ENCODE data around the gene CHD8. TPM values are rescaled to one million over a fixed set of nuclear protein-coding genes. Genes with fewer than 3 reads are reported as not detected.
A peak's percentile ranks its signal among the peaks of the same experiment; 100 is the strongest.

Gene CHD8
- total and polyA plus RNA-seq, 2 of the 4 experiments (the other 2 are of a cell fraction), result 32.1 to 55.0 TPM

DNA sequence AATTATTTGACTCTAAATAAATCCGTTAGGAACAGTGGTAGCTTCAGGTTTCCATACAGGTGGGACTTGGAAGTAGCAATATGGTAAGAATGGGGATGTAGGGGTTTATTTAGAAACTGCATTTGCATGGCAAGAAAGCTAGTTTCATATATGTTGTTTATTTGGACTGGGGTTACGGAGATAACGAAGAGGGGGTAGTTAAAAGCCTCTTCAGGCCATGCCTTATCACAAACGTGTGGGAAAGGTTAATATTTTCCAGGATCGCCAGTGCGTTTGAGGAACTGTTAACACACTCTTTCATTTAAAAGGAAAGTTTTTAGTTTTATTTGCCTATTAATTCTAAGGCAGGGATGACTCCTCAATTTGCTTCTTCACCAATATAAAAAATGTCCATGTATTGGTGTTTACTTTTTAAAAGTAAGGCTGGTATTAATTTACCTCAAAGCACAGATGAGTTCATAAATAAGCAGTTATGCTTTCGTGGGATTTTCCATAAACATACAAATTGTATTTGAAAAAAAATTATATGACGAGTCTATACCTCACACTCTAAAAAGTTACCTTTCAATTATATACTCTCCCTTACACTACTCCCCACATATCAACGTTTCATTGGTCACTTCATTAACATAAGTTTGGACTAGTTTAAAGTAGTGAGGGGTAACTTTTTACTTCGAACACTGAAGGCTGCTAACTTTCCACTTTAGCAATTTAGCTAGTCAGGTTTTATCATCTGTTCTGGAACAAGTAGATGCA lies 20.0 kb upstream of the CHD8 start (continued):
- TF ChIP-seq, protein P1, sequence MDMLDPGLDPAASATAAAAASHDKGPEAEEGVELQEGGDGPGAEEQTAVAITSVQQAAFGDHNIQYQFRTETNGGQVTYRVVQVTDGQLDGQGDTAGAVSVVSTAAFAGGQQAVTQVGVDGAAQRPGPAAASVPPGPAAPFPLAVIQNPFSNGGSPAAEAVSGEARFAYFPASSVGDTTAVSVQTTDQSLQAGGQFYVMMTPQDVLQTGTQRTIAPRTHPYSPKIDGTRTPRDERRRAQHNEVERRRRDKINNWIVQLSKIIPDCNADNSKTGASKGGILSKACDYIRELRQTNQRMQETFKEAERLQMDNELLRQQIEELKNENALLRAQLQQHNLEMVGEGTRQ (IDR thresholded peaks at IDR 0.05; ENCODE audit: low read depth, low read length), result no peak

DNA sequence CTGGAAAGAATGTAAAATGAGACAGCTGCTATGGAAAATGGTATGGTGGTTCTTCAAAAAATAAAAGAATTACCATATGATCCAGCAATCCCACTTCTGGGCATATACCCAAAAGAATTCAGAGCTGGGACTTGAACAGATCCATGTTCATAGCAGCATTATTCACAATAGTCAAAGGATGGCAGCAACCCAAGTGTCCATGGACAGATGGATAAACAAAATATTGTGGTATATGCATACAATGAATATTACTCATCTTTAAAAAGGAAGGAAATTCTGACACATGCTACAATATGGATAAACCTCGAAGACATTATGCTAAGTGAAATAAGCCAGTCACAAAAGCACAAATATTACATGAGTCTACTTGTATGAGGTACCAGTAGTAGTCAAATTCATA lies 11.7 kb upstream of the CHD8 start:
- no peaks in the 10 kb centered on the region for H3K9me1 ChIP-seq (ENCODE audit: insufficient read depth, low read length)
- no TSS peak for BruUV-seq (replicated peaks)
- TF ChIP-seq MAFK (IDR thresholded peaks at IDR 0.05; ENCODE audit: low read depth, low read length), result no peak
- TF ChIP-seq, protein P1 (IDR thresholded peaks at IDR 0.05; ENCODE audit: low read depth, low read length), result no peak
- TF ChIP-seq NFE2L2 (IDR thresholded peaks at IDR 0.05; ENCODE audit: low read depth, low read length), result no peak
- TF ChIP-seq POLR2A (IDR thresholded peaks at IDR 0.05; ENCODE audit: low read depth, low read length), result no peak
- TF ChIP-seq CHD1 (IDR thresholded peaks at IDR 0.05; ENCODE audit: low read depth, low read length), result no peak
- no peak for TF ChIP-seq SMC3 (IDR thresholded peaks at IDR 0.05; ENCODE audit: low read depth, low read length)
- no peak for TF ChIP-seq MAZ (IDR thresholded peaks at IDR 0.05; ENCODE audit: borderline replicate concordance, low read depth, low read length)
- no peak for TF ChIP-seq FOS (IDR thresholded peaks at IDR 0.05; ENCODE audit: low read depth, low read length)
- TF ChIP-seq CEBPB (IDR thresholded peaks at IDR 0.05; ENCODE audit: low read depth, low read length), result no peak
- no peak for TF ChIP-seq RCOR1 (IDR thresholded peaks at IDR 0.05; ENCODE audit: insufficient replicate concordance, low read length)
- no peak for TF ChIP-seq BHLHE40 (IDR thresholded peaks at IDR 0.05; ENCODE audit: low read depth, low read length)
- no peak for TF ChIP-seq MXI1 (IDR thresholded peaks at IDR 0.05; ENCODE audit: borderline replicate concordance, low read depth, low read length)
- TF ChIP-seq, protein P2, sequence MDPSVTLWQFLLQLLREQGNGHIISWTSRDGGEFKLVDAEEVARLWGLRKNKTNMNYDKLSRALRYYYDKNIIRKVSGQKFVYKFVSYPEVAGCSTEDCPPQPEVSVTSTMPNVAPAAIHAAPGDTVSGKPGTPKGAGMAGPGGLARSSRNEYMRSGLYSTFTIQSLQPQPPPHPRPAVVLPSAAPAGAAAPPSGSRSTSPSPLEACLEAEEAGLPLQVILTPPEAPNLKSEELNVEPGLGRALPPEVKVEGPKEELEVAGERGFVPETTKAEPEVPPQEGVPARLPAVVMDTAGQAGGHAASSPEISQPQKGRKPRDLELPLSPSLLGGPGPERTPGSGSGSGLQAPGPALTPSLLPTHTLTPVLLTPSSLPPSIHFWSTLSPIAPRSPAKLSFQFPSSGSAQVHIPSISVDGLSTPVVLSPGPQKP (IDR thresholded peaks at IDR 0.05; ENCODE audit: borderline replicate concordance, low read depth, low read length), result no peak
- no peak for TF ChIP-seq RAD21 (IDR thresholded peaks at IDR 0.05; ENCODE audit: low read length)
- H4K8ac ChIP-seq (ENCODE audit: low read depth in 2 of 2, low read length in 2 of 2), result no peak overlapping the region
- in situ Hi-C loops (cut with MboI; ENCODE audit: low sequenced_read_pairs), result no loop called here
- H2BK5ac ChIP-seq (ENCODE audit: low read depth, low read length, poor library complexity, severe bottlenecking), result peak overlapping the region; percentile 29
- no peaks in the 10 kb centered on the region; the same call in 1 of the 2 replicates for H4K20me1 ChIP-seq (ENCODE audit: insufficient read depth, low read length)
- no peak overlapping the region; the same call in 1 of the 2 replicates for H3K4me2 ChIP-seq (ENCODE audit: low read depth, low read length)
- H3K9ac ChIP-seq (ENCODE audit: low read depth, low read length), result no peak overlapping the region
- no peak overlapping the region for H4K5ac ChIP-seq (ENCODE audit: low read depth, low read length)
- no peak overlapping the region for H2BK15ac ChIP-seq (ENCODE audit: low read depth, low read length)
- no peak overlapping the region for H2AFZ ChIP-seq (replicated peaks; ENCODE audit: low read length, poor library complexity)
- intact Hi-C loops (cut with micrococcal nuclease), result loop anchor here (1.0 kb wide), 1 partner anchor 30 kb away; no protein-coding TSS in a partner anchor
- no peak overlapping the region for H2BK20ac ChIP-seq (ENCODE audit: low read depth, low read length)
- H3K27me3 ChIP-seq (ENCODE audit: control insufficient read depth, insufficient read depth, low read length), result no peaks in the 10 kb centered on the region
- H3K4me3 ChIP-seq (ENCODE audit: insufficient read depth, low read depth, low read length), result no peak overlapping the region
- ATAC-seq (ENCODE audit: low read depth), result peak; percentile 93
- H3K14ac ChIP-seq (replicated peaks; ENCODE audit: low read depth, low read length), result no peak overlapping the region
- peaks cover 19% of the 10 kb centered on the region for H3K36me3 ChIP-seq (ENCODE audit: control insufficient read depth, insufficient read depth, low read length)
- H3K23ac ChIP-seq (ENCODE audit: low read depth, low read length), result no peak overlapping the region
- ChIA-PET CTCF (no interaction called here), POLR2A (ENCODE audit: unreplicated experiment) (no interaction called here)
- dilution Hi-C loops (cut with HindIII; ENCODE audit: low sequenced_read_pairs, unreplicated experiment), result no loop called here
- H3K79me1 ChIP-seq (ENCODE audit: low read depth in 1 of 2, low read length in 2 of 2), result peaks cover 0 to 13% of the 10 kb centered on the region in 2 experiments; a peak in 3 of 4 replicates
- no peak overlapping the region for H4K91ac ChIP-seq (ENCODE audit: insufficient read depth, low read depth, low read length)
- H3K27ac ChIP-seq (ENCODE audit: insufficient read depth, low read length), result no peak overlapping the region; the same call in 1 of the 2 replicates
- H2BK120ac ChIP-seq (ENCODE audit: low read depth, low read length), result no peak overlapping the region
- no peak overlapping the region for H3K18ac ChIP-seq (ENCODE audit: low read depth, low read length)
- H3K56ac ChIP-seq (ENCODE audit: extremely low read depth, insufficient read depth, low read length), result no peak overlapping the region
- no peak overlapping the region for H2AK5ac ChIP-seq (ENCODE audit: low read depth, low read length)
- no peaks in the 10 kb centered on the region for H3K9me3 ChIP-seq (ENCODE audit: control insufficient read depth, insufficient read depth, low read length)
- DNase-seq, result peak; percentile 98
- H2AK9ac ChIP-seq (replicated peaks; ENCODE audit: low read depth, low read length, poor library complexity), result no peak overlapping the region
- H3K4me1 ChIP-seq (ENCODE audit: control insufficient read depth, insufficient read depth, low read length), result peaks cover 6% of the 10 kb centered on the region; the same call in 1 of the 2 replicates
- no CpG with 5 or more reads among the region's 1 CpG for WGBS, 2 experiments (ENCODE audit: extremely low coverage in 2 of 2, insufficient read length in 1 of 2)
- H3K4ac ChIP-seq (ENCODE audit: low read depth, low read length), result no peak overlapping the region

Data from IMR-90 (cell line).